Measurements from ENCODE around the gene ABCD1.
"Not testable (repeated sequence)": the region's sequence is repeated elsewhere in the genome, so short reads cannot be mapped to it uniquely, and the experiment has no call there.

Gene ABCD1

GRCh38 chrX:153709726-153710674 lies 14.7 kb upstream of the ABCD1 start:
- DNase-seq (ENCODE audit: low read depth), result no peak

GRCh38 chrX:153714256-153714655 lies 10.4 kb upstream of the ABCD1 start:
- DNase-seq (ENCODE audit: low read depth), result peak; percentile 5

- no peak for DNase-seq (ENCODE audit: low read depth)
Observed at GRCh38 chrX:153717445-153717844, 7.2 kb upstream of the ABCD1 start.

GRCh38 chrX:153719238-153719637 lies 5.4 kb upstream of the ABCD1 start:
- no peak for DNase-seq (ENCODE audit: low read depth)

- DNase-seq (ENCODE audit: low read depth), result no peak
Observed at GRCh38 chrX:153719701-153720100, 5.0 kb upstream of the ABCD1 start.

- peak; percentile 11 for DNase-seq (ENCODE audit: low read depth)
Observed at GRCh38 chrX:153722704-153723350, 1.8 kb upstream of the ABCD1 start.

GRCh38 chrX:153723351-153724251 lies 1.1 kb upstream of the ABCD1 start:
- DNase-seq (ENCODE audit: low read depth), result peak; percentile 47

GRCh38 chrX:153725039-153725831 lies 579 bp downstream of the ABCD1 start:
- DNase-seq (ENCODE audit: low read depth), result no peak

- DNase-seq (ENCODE audit: low read depth), result no peak
Observed at GRCh38 chrX:153725832-153726285, 1.2 kb downstream of the ABCD1 start.

- peak; percentile 54 for DNase-seq (ENCODE audit: low read depth)
Observed at GRCh38 chrX:153726286-153727122, 1.8 kb downstream of the ABCD1 start.

- DNase-seq (ENCODE audit: low read depth), result peak; percentile 26
Observed at GRCh38 chrX:153727123-153727931, 2.7 kb downstream of the ABCD1 start.

GRCh38 chrX:153728095-153728494 lies 3.4 kb downstream of the ABCD1 start:
- DNase-seq (ENCODE audit: low read depth), result no peak

GRCh38 chrX:153728951-153729631 lies 4.4 kb downstream of the ABCD1 start:
- DNase-seq (ENCODE audit: low read depth), result no peak

- DNase-seq (ENCODE audit: low read depth), result not testable (repeated sequence)
Observed at GRCh38 chrX:153730115-153730514, 5.5 kb downstream of the ABCD1 start.

GRCh38 chrX:153731117-153731844 lies 6.6 kb downstream of the ABCD1 start:
- DNase-seq (ENCODE audit: low read depth), result peak; percentile 65

GRCh38 chrX:153731845-153732215 lies 7.2 kb downstream of the ABCD1 start:
- no peak for DNase-seq (ENCODE audit: low read depth)

GRCh38 chrX:153732401-153732800 lies 7.7 kb downstream of the ABCD1 start:
- no peak for DNase-seq (ENCODE audit: low read depth)

GRCh38 chrX:153733651-153734240 lies 9.1 kb downstream of the ABCD1 start:
- DNase-seq (ENCODE audit: low read depth), result no peak

All from iris pigment epithelial cell (primary cell).